ENCODE data around the gene ZMYND15.

The ZMYND15 gene

DNA sequence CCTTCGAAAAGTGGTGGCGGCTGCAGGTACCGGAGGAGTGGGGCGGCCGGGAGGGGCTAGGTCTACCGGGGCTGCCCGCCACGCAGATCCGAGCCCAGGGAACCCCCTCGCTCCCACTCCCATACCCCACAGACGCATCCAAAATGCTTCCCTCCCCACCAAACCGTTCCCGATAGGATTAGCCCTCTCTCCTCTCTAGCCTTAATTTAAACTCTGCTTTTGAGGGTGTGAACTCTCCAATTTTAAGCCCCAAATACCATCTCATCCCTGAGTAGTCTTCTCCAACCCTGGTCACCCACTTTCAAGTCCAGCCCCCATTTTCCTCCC lies 355 bp downstream of the ZMYND15 start:
- H3K4me3 Mint-ChIP-seq = peak overlapping the region; percentile 92
- peaks cover 20% of the 10 kb centered on the region for H3K4me1 Mint-ChIP-seq
- no peak for ATAC-seq (replicated peaks; ENCODE audit: extremely low read depth, poor library complexity, severe bottlenecking)
- no peaks in the 10 kb centered on the region for H3K9me3 Mint-ChIP-seq
- DNase-seq (ENCODE audit: low spot score in 2 of 2) = no peak
- peaks cover 52% of the 10 kb centered on the region for H3K27me3 Mint-ChIP-seq
- H3K27ac Mint-ChIP-seq (ENCODE audit: low read depth) = no peak overlapping the region
- peaks cover 10% of the 10 kb centered on the region for H3K36me3 Mint-ChIP-seq (ENCODE audit: insufficient read depth)

DNA sequence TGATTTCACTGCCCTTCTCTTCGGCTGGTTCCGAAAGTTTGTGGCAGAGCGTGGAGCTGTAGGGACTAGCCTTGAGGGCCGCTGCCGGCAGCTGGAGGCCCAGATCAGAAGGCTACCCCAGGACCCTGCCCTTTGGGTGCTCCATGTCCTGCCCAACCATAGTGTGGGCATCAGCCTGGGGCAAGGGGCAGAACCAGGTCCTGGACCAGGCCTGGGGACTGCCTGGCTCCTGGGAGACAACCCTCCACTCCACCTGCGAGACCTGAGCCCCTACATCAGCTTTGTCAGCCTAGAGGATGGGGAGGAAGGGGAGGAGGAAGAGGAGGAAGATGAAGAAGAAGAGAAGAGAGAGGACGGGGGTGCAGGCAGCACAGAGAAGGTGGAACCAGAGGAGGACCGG lies 951 bp downstream of the ZMYND15 start:
- Mint-ChIP-seq H3K27me3 (peaks cover 58% of the 10 kb centered on the region), H3K9me3 (no peaks in the 10 kb centered on the region), H3K4me3 (peak overlapping the region; percentile 92), H3K36me3 (ENCODE audit: insufficient read depth) (peaks cover 10% of the 10 kb centered on the region), H3K27ac (ENCODE audit: low read depth) (peak overlapping the region; percentile 51), H3K4me1 (peaks cover 20% of the 10 kb centered on the region)
- DNase-seq (ENCODE audit: low spot score in 2 of 2) (no peak), ATAC-seq (replicated peaks; ENCODE audit: extremely low read depth, poor library complexity, severe bottlenecking) (no peak)

DNA sequence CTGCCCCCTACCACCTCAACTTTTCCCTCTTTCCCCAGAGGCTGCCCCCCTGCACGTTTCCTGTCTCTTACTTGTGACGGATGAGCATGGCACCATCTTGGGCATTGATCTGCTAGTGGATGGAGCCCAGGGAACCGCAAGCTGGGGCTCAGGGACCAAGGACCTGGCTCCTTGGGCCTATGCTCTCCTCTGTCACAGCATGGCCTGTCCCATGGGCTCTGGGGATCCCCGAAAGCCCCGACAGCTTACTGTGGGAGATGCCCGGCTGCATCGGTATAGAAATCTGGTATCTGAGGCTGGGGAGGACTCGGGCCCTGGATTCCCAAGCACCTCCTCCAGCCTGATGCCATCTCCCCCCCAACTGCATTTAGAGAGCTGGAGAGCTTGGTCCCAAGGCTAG lies 1.9 kb downstream of the ZMYND15 start:
- Mint-ChIP-seq H3K27me3 (peaks cover 60% of the 10 kb centered on the region), H3K9me3 (no peaks in the 10 kb centered on the region), H3K27ac (ENCODE audit: low read depth) (no peak overlapping the region), H3K4me1 (peaks cover 20% of the 10 kb centered on the region), H3K36me3 (ENCODE audit: insufficient read depth) (peaks cover 10% of the 10 kb centered on the region), H3K4me3 (peak overlapping the region; percentile 92)
- no peak for ATAC-seq (replicated peaks; ENCODE audit: extremely low read depth, poor library complexity, severe bottlenecking)
- DNase-seq (ENCODE audit: low spot score in 2 of 2) = no peak

DNA sequence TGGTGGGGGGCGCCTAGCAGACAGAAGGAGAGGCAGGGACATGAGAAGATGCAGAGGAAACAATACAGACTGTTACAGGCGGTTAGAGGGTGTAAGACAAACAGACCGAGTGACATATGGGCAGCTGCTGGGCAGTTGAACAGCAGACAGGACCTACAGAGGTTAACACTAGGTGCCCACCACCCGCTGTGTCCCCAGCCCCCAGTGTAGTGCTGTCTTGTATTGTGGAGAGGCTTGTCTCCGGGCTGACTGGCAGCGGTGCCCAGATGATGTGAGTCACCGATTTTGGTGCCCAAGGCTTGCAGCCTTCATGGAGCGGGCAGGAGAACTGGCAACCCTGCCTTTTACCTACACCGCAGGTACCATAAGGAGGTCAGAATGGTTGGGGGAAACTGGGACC lies 2.5 kb downstream of the ZMYND15 start:
- ATAC-seq (replicated peaks; ENCODE audit: extremely low read depth, poor library complexity, severe bottlenecking) = no peak
- Mint-ChIP-seq H3K36me3 (ENCODE audit: insufficient read depth) (peaks cover 7% of the 10 kb centered on the region), H3K27ac (ENCODE audit: low read depth) (no peak overlapping the region)

DNA sequence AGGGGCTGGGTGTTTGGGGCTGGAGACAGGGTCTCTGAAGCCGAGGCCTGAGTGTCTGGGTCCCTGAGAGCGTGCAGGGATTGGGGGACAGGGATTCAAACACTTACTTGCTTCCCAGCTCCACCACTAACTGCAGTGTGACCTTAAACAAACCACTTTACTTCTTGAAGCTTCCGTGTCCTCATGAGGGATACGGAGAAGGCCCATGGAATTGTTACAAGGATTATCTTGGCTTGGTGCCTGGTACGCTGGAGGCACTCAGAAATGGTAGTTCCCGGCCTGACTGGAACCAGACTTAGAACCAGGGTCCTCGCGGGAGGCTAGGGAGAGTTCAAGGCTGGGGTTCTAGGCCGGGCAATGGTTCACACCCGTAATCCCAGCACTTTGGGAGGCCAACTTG lies 3.0 kb downstream of the ZMYND15 start:
- Mint-ChIP-seq H3K4me1 (peaks cover 22% of the 10 kb centered on the region), H3K27me3 (peaks cover 61% of the 10 kb centered on the region), H3K9me3 (no peaks in the 10 kb centered on the region), H3K36me3 (ENCODE audit: insufficient read depth) (peaks cover 7% of the 10 kb centered on the region), H3K4me3 (no peak overlapping the region), H3K27ac (ENCODE audit: low read depth) (no peak overlapping the region)
- DNase-seq (ENCODE audit: low spot score in 2 of 2) (no peak), ATAC-seq (replicated peaks; ENCODE audit: extremely low read depth, poor library complexity, severe bottlenecking) (no peak)

More for the DNA sequence above, 2.5 kb downstream of the ZMYND15 start:
- Mint-ChIP-seq H3K4me1 (peaks cover 20% of the 10 kb centered on the region), H3K9me3 (no peaks in the 10 kb centered on the region), H3K27me3 (peaks cover 60% of the 10 kb centered on the region), H3K4me3 (no peak overlapping the region)
- no peak for DNase-seq (ENCODE audit: low spot score in 2 of 2)

DNA sequence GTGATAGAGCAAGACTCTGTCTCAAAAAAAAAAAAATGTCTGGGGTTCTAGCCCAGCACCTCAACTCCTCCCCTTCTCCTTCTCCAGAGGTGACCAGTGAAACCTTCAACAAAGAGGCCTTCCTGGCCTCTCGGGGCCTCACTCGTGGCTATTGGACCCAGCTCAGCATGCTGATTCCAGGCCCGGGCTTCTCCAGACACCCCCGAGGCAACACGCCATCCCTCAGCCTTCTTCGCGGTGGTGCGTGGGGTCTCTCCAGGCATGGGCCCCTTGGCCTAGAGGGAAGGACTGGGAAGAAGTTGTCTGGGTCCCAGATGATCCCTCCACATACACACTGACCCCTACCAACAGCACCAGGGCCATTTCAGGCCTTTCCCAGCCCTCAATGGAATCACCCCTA lies 3.6 kb downstream of the ZMYND15 start:
- Mint-ChIP-seq H3K4me1 (peaks cover 26% of the 10 kb centered on the region), H3K27me3 (peaks cover 67% of the 10 kb centered on the region), H3K36me3 (ENCODE audit: insufficient read depth) (peaks cover 7% of the 10 kb centered on the region), H3K9me3 (no peaks in the 10 kb centered on the region), H3K4me3 (no peak overlapping the region), H3K27ac (ENCODE audit: low read depth) (no peak overlapping the region)
- ATAC-seq (replicated peaks; ENCODE audit: extremely low read depth, poor library complexity, severe bottlenecking) (no peak), DNase-seq (ENCODE audit: low spot score in 2 of 2) (no peak)

DNA sequence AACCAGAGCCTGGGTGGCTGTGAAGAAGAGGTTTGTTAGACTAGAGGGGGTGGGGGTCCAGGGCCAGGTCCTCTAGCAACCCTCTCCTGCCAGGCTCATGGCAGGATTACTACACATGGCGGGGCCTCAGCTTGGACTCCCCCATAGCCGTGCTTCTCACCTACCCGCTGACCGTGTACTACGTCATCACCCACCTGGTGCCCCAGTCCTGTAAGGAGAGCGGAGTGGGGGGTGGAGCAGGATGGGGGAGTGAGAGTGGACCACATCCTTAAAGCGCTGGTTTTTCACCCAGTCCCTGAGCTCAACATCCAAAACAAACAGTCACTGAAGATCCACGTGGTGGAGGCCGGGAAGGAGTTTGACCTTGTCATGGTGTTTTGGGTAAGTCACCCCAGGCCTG lies 4.3 kb downstream of the ZMYND15 start:
- no peak overlapping the region for H3K27ac Mint-ChIP-seq (ENCODE audit: low read depth)
- no peak for DNase-seq (ENCODE audit: low spot score in 2 of 2)
- peaks cover 5% of the 10 kb centered on the region for H3K36me3 Mint-ChIP-seq (ENCODE audit: insufficient read depth)
- peaks cover 74% of the 10 kb centered on the region for H3K27me3 Mint-ChIP-seq
- peaks cover 25% of the 10 kb centered on the region for H3K4me1 Mint-ChIP-seq
- H3K4me3 Mint-ChIP-seq = no peak overlapping the region
- ATAC-seq (replicated peaks; ENCODE audit: extremely low read depth, poor library complexity, severe bottlenecking) = no peak
- H3K9me3 Mint-ChIP-seq = no peaks in the 10 kb centered on the region

DNA sequence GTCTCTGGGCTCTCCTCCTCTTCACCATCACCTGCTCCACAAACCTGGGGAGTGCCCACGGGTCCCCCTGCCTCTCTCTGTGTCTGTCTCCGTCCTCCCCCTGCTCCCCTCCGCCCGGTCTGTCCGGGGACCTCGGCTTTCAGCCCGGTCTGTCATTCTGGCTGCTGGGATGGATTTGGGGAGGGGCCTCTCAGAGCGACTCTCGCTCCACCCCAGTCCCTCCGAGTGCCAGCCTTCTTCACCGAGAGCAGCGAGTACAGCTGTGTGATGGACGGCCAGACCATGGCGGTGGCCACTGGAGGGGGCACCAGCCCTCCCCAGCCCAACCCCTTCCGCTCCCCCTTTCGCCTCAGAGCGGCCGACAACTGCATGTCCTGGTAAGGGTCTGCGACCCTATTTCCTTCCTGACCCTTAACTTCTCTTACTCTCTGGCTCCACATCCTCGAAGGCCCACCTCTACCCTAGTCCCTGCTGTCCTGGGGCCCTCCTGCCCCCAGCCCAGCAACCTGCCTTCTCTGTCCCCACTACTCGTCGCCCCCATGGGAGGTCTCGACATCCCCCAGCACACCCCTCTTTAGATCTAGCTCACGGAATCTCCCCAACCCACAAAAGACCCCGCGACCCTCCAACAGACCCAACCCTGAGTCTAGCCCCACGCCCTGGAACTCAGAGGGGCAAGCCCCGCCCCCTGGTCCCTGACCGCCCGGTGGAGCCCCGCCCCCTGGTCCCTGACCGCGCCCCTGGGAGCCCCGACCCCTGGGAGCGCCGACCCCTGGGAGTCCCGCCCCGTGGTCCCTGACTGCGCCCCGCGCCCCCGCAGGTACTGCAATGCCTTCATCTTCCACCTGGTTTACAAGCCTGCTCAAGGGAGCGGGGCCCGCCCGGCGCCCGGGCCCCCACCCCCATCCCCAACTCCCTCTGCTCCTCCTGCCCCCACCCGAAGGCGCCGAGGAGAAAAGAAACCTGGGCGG lies 5.7 kb downstream of the ZMYND15 start:
- no peak overlapping the region for H3K4me3 Mint-ChIP-seq

DNA sequence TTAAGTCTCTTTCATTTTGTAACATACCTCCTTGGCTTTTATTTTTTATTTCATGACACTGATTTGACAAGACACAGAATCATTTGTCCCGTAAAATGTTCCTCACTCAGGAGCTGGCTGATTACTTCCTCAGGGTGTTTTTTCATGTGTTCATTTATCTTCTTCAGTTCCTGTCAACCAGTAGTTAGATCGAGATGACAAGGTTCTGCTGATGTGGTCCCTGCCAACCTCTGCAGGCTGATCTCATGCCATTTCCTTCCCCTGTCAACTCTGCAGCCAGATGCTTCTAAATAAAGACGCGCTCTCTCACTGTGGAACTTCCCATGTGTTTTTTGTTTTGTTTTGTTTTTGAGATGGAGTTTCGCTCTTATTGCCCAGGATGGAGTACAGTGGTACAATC lies 8.2 kb downstream of the ZMYND15 start:
- ATAC-seq (replicated peaks; ENCODE audit: extremely low read depth, poor library complexity, severe bottlenecking) (peak; percentile 65), DNase-seq (ENCODE audit: low spot score in 2 of 2) (no peak)
- H3K4me1 Mint-ChIP-seq = peaks cover 13% of the 10 kb centered on the region
- no peaks in the 10 kb centered on the region for H3K9me3 Mint-ChIP-seq
- H3K27ac Mint-ChIP-seq (ENCODE audit: low read depth) = no peak overlapping the region
- peak overlapping the region; percentile 5 for H3K4me3 Mint-ChIP-seq
- H3K27me3 Mint-ChIP-seq = peaks cover 77% of the 10 kb centered on the region
- H3K36me3 Mint-ChIP-seq (ENCODE audit: insufficient read depth) = peaks cover 2% of the 10 kb centered on the region

More for the DNA sequence above, 5.7 kb downstream of the ZMYND15 start:
- DNase-seq (ENCODE audit: low spot score in 2 of 2) (no peak), ATAC-seq (replicated peaks; ENCODE audit: extremely low read depth, poor library complexity, severe bottlenecking) (no peak)
- Mint-ChIP-seq H3K27ac (ENCODE audit: low read depth) (no peak overlapping the region), H3K9me3 (no peaks in the 10 kb centered on the region), H3K4me1 (peaks cover 16% of the 10 kb centered on the region), H3K27me3 (peaks cover 77% of the 10 kb centered on the region), H3K36me3 (ENCODE audit: insufficient read depth) (peaks cover 4% of the 10 kb centered on the region)

DNA sequence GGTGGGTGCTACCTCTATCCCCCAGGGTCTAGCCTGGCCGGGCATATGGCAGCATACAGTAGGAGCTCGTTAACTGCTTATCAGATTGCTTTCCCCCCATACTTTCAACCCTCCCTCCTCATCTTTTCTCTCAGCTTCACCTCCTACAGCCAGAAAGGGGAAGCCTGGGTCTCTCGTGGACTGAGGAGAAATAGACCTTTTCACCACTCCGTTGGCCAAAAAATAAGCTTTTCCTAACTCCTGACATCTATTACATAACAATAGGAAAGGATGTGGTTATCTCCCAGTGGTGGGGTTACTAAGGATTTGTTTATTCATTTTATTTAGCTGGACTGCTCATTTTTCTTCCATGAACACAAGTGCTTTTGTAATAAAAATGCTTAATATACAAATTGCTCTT lies 9.1 kb downstream of the ZMYND15 start:
- Mint-ChIP-seq H3K4me1 (peaks cover 13% of the 10 kb centered on the region), H3K9me3 (no peaks in the 10 kb centered on the region), H3K27ac (ENCODE audit: low read depth) (no peak overlapping the region), H3K36me3 (ENCODE audit: insufficient read depth) (peaks cover 2% of the 10 kb centered on the region), H3K4me3 (no peak overlapping the region), H3K27me3 (peaks cover 74% of the 10 kb centered on the region)
- DNase-seq (ENCODE audit: low spot score in 2 of 2) (no peak), ATAC-seq (replicated peaks; ENCODE audit: extremely low read depth, poor library complexity, severe bottlenecking) (no peak)

DNA sequence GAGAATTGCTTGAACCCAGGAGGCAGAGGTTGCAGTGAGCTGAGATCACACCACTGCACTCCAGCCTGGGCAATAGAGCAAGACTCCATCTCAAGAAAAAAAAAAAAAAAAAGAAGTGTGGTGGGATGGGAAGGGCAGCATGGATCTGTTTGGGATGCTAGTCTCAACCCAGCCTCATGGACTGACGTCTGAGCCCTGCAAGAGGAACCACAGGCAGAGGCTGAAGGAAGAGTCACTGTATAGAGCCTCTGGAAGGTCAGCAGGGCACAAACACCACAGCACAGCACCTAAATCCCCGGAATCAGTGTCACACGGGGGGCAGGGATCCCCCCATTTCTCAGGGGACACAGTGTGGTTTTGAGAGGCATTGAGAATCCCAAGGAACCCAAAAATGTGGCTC lies 11.0 kb downstream of the ZMYND15 start:
- Mint-ChIP-seq H3K4me1 (peaks cover 13% of the 10 kb centered on the region), H3K9me3 (no peaks in the 10 kb centered on the region), H3K27ac (ENCODE audit: low read depth) (no peak overlapping the region), H3K4me3 (no peak overlapping the region), H3K36me3 (ENCODE audit: insufficient read depth) (no peaks in the 10 kb centered on the region), H3K27me3 (peaks cover 73% of the 10 kb centered on the region)
- no peak for DNase-seq (ENCODE audit: low spot score in 2 of 2)
- ATAC-seq (replicated peaks; ENCODE audit: extremely low read depth, poor library complexity, severe bottlenecking) = no peak

DNA sequence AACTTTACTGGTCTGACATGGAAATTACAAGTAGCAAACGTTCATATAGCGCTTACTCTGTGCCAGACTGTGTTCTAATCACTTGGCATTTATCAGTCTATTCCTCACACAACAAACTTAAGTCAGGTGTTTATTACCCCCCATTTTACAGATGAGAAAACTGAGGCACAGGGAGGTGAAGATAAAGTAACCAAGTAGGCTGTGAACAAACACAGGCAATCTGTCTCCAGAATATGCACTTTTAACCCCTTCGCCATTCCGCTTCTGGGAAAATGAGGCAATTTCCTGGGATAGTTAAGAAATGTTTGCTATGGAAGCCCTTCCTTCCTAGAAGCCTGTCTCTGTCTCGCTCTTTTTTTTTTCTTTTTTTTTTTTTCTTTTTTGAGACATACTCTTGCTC lies 12.3 kb downstream of the ZMYND15 start:
- H3K27me3 Mint-ChIP-seq = peaks cover 73% of the 10 kb centered on the region
- H3K36me3 Mint-ChIP-seq (ENCODE audit: insufficient read depth) = no peaks in the 10 kb centered on the region
- no peak for DNase-seq (ENCODE audit: low spot score in 2 of 2)
- ATAC-seq (replicated peaks; ENCODE audit: extremely low read depth, poor library complexity, severe bottlenecking) = no peak
- H3K9me3 Mint-ChIP-seq = no peaks in the 10 kb centered on the region
- no peak overlapping the region for H3K27ac Mint-ChIP-seq (ENCODE audit: low read depth)
- H3K4me3 Mint-ChIP-seq = no peak overlapping the region
- peaks cover 13% of the 10 kb centered on the region for H3K4me1 Mint-ChIP-seq

DNA sequence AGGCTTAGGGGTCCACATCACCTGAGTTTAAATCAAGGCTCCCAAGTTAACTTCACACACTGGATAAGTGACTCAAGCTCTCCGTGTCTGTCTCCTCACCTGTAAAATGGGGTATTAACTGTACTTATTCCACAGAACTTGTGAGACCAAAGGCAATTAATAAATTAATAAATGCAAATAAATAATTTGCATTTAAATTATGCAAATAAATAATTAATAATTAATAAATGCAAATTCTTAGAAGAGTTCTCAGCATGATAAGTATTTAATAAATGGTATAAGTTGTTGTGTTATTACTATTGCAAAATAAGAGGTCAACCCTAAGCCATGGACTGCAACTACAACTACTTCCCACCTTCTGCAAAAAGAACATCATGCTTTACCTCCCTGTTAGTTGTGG lies 13.8 kb downstream of the ZMYND15 start:
- Mint-ChIP-seq H3K9me3 (no peaks in the 10 kb centered on the region), H3K36me3 (ENCODE audit: insufficient read depth) (peaks cover 2% of the 10 kb centered on the region), H3K27me3 (peaks cover 73% of the 10 kb centered on the region), H3K4me1 (peaks cover 4% of the 10 kb centered on the region), H3K4me3 (no peak overlapping the region), H3K27ac (ENCODE audit: low read depth) (no peak overlapping the region)
- DNase-seq (ENCODE audit: low spot score in 2 of 2) (no peak), ATAC-seq (replicated peaks; ENCODE audit: extremely low read depth, poor library complexity, severe bottlenecking) (no peak)
